GM21447 (cell line): Measurements from ENCODE around the gene TNS2.

Source experiments
- ATAC-seq: cut with Tn5 transposase; IDR thresholded peaks from one replicate; pipeline ENCODE4 v1.9.1; 2021; ENCODE audit not compliant: unreplicated experiment

The TNS2 gene

GRCh38 chr12:53057816-53058500, 8.1 kb downstream of the TNS2 start:
- ATAC-seq = no peak

GRCh38 chr12:53058674-53059433, 9.0 kb downstream of the TNS2 start:
- ATAC-seq = no peak

- no peak for ATAC-seq
Measured at GRCh38 chr12:53059434-53060063, 9.7 kb downstream of the TNS2 start.

GRCh38 chr12:53060064-53060720, 10.3 kb downstream of the TNS2 start:
- ATAC-seq = no peak

GRCh38 chr12:53060721-53061276, 10.9 kb downstream of the TNS2 start:
- no peak for ATAC-seq

- no peak for ATAC-seq
Measured at GRCh38 chr12:53061404-53062010, 11.6 kb downstream of the TNS2 start.

- ATAC-seq = no peak
Measured at GRCh38 chr12:53062011-53062961, 12.4 kb downstream of the TNS2 start.

- ATAC-seq = no peak
Measured at GRCh38 chr12:53062977-53063707, 13.3 kb downstream of the TNS2 start.

- no peak for ATAC-seq
Measured at GRCh38 chr12:53063708-53064612, 14.1 kb downstream of the TNS2 start.

- no peak for ATAC-seq
Measured at GRCh38 chr12:53064613-53065436, 15.0 kb downstream of the TNS2 start.

GRCh38 chr12:53065470-53065869, 15.6 kb downstream of the TNS2 start:
- ATAC-seq = no peak

- ATAC-seq = no peak
Measured at GRCh38 chr12:53065975-53066931, 16.4 kb downstream of the TNS2 start.

- no peak for ATAC-seq
Measured at GRCh38 chr12:53067074-53067992, 17.5 kb downstream of the TNS2 start.

- ATAC-seq = no peak
Measured at GRCh38 chr12:53067993-53068770, 18.3 kb downstream of the TNS2 start.
